Dendritic cell treated with granulocyte-macrophage colony-stimulating factor and Interleukin-4, amounts not matched to agents 40 ng/mL and 50 ng/mL, for 4 days (primary cell): ENCODE results near the gene ADNP.
"Not testable (repeated sequence)": the region's sequence is repeated elsewhere in the genome, so short reads cannot be mapped to it uniquely, and the experiment has no call there.

Experiments used
- H3K27ac Mint-ChIP-seq: one replicate; pipeline ENCODE4 v1.8.0; 2022; ENCODE audit warnings: mild to moderate bottlenecking, mixed read lengths
- H3K27me3 Mint-ChIP-seq: one replicate; pipeline ENCODE4 v1.8.0; 2022; ENCODE audit warnings: mild to moderate bottlenecking, mixed read lengths
- H3K36me3 Mint-ChIP-seq: one replicate; pipeline ENCODE4 v1.8.0; 2022; ENCODE audit warnings: low read depth, mixed read lengths
- H3K4me1 Mint-ChIP-seq: one replicate; pipeline ENCODE4 v1.8.0; 2022; ENCODE audit warnings: low read depth, mixed read lengths
- H3K4me3 Mint-ChIP-seq: one replicate; pipeline ENCODE4 v1.8.0; 2022; ENCODE audit warnings: mild to moderate bottlenecking, moderate library complexity, mixed read lengths
- H3K9me3 Mint-ChIP-seq: one replicate; pipeline ENCODE4 v1.8.0; 2022; ENCODE audit warnings: mixed read lengths
- intact Hi-C: fragments of 100-400 bp; cut with micrococcal nuclease; formaldehyde crosslinking; loops from one replicate; pipeline ENCODE4 v1.15.0; 2022

The ADNP gene

DNA sequence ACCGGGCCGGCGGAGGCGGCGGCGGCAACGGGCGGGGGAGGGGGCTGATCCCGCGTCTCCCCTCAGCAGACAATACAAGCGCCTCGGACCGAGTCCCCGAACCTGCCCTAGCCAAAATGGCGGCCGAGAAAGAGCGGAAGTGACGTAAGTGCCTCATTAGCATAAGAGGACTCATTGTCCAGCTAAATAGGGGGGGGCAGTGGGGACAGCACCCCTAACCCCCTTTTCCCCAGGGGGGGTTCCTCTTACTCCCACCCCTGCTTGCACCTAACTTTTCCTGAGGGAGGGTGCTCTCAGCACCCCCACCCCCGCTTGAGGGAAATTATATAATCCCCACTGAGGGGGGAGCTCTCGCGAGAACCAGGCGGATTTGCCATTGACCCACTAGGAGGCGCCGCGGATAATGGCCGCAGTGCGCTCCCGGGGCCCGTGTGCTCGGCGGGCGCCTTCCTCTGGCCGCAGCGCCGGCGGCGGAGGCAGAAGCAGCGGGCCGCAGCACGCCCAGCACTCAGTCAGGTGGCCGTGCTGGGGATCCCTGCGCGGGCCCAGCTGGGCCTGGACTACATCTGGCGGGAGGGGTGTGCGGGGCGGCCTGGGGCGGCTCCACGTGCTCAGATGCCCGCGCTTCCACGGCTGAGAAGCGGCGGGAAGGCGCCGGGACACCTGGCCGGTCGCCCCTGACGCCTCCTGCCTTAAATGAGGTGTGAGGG, at the start of gene ADNP:
Gene ADNP, minus strand, starts transcription at position 132 of the 710 bp plus-strand sequence. CDS start 27,441 bp downstream, outside the sequence.
- Mint-ChIP-seq H3K36me3 (peaks cover 63% of the 10 kb centered on the region), H3K4me3 (peak within 1 kb of the TSS; percentile 91), H3K27ac (peak within 1 kb of the TSS; percentile 96), H3K9me3 (no peaks in the 10 kb centered on the region), H3K4me1 (peaks cover 34% of the 10 kb centered on the region), H3K27me3 (no peaks in the 10 kb centered on the region)
- intact Hi-C loops = loop anchor here (1.0 to 2.0 kb wide), 2 partner anchors 27 to 137 kb away; partner anchors contain the start of genes BCAS4, DPM1 and MOCS3

DNA sequence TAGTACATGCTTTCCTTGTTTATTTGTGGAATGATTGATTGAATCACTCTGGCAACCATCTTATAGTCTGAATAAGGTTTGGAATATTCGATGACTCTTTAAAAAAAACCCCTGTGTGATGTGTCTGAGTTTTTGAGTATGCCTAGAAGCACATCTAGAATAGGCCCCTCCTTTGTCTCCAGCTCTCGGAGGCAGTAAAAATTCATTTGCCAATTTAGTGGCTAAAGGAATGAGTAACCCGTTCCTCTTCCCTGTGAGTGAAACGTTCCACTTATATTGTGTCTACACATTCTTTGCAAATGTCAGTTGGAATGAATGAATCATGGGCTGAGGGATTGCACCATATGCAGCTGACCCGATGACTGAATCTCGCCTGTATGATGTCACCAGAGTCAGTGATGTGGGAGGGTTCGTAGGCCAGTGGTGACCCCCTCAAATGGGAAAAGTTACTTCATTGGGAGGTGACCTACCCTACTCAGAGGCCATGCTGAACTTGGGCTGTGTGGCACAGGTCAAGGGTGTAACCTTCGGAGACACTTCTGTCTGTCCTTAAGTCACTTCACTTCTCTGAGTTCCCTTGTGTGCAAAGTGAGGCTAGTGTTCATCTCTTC, 48.9 kb upstream of the ADNP start:
- Mint-ChIP-seq H3K36me3 (no peaks in the 10 kb centered on the region), H3K27ac (peak overlapping the region; percentile 25), H3K27me3 (peaks cover 25% of the 10 kb centered on the region), H3K9me3 (no peaks in the 10 kb centered on the region), H3K4me3 (no peak overlapping the region), H3K4me1 (peaks cover 44% of the 10 kb centered on the region)
- intact Hi-C loops = loop anchor here (10.0 kb wide), 1 partner anchor 615 kb away; no protein-coding TSS in a partner anchor

DNA sequence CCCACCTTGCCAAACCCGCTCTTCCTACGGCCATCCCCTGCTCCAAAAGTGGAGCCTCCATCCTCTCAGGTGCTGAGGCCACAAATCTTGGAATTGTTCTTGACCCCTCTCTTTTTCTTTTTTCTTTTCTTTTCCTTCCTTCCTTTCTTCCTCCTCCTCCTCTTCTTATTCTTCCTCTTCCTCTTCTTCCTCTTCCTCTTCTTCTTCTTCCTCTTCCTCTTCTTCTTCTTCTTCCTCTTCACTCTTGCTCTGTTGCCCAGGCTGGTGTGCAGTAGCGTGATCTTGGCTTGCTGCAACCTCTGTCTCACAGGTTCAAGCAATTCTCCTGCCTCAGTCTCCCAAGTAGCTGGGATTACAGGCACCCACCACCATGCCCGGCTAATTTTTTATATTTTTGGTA, 47.3 kb upstream of the ADNP start:
- Mint-ChIP-seq H3K27me3 (peaks cover 21% of the 10 kb centered on the region), H3K4me1 (peaks cover 44% of the 10 kb centered on the region)
- intact Hi-C loops, H3K27ac Mint-ChIP-seq, H3K4me3 Mint-ChIP-seq, H3K9me3 Mint-ChIP-seq, H3K36me3 Mint-ChIP-seq: not testable (repeated sequence)

- H3K9me3 Mint-ChIP-seq = no peaks in the 10 kb centered on the region
- intact Hi-C loops = no loop called here
- H3K27ac Mint-ChIP-seq = no peak overlapping the region
- no peak overlapping the region for H3K4me3 Mint-ChIP-seq
- peaks cover 34% of the 10 kb centered on the region for H3K4me1 Mint-ChIP-seq
- peaks cover 25% of the 10 kb centered on the region for H3K27me3 Mint-ChIP-seq
- H3K36me3 Mint-ChIP-seq = no peaks in the 10 kb centered on the region
Observed at GRCh38 chr20:50977066-50978021, 46.1 kb upstream of the ADNP start.

GRCh38 chr20:50975701-50976330, 44.6 kb upstream of the ADNP start:
- Mint-ChIP-seq H3K27ac (no peak overlapping the region), H3K4me3 (no peak overlapping the region), H3K4me1 (peaks cover 26% of the 10 kb centered on the region), H3K9me3 (no peaks in the 10 kb centered on the region), H3K27me3 (peaks cover 25% of the 10 kb centered on the region), H3K36me3 (no peaks in the 10 kb centered on the region)
- intact Hi-C loops = no loop called here

DNA sequence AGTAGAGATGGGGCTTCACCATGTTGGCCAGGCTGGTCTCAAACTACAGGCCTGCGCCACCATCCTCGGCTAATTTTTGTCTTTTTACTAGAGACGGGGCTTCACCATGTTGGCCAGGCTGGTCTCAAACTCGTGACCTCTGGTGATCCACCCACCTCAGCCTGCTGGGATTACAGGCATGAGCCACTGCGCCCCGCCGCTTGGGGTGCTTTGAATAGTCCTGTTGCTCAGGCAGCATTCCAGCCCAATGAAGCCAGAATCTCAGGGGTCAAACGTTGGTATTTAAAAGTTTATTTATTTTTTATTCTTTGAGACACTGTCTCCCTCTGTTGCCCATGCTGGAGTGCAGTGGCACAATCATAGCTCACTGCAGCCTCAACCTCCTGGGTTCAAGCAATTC, 38.7 kb upstream of the ADNP start:
- Mint-ChIP-seq H3K4me3 (no peak overlapping the region), H3K27me3 (peaks cover 22% of the 10 kb centered on the region), H3K9me3 (no peaks in the 10 kb centered on the region), H3K27ac (no peak overlapping the region), H3K4me1 (no peaks in the 10 kb centered on the region), H3K36me3 (no peaks in the 10 kb centered on the region)
- intact Hi-C loops = no loop called here

GRCh38 chr20:50969435-50969834, 38.2 kb upstream of the ADNP start:
- H3K4me1 Mint-ChIP-seq = no peaks in the 10 kb centered on the region
- no peaks in the 10 kb centered on the region for H3K9me3 Mint-ChIP-seq
- H3K4me3 Mint-ChIP-seq = no peak overlapping the region
- no peak overlapping the region for H3K27ac Mint-ChIP-seq
- H3K27me3 Mint-ChIP-seq = peaks cover 24% of the 10 kb centered on the region
- intact Hi-C loops = no loop called here
- no peaks in the 10 kb centered on the region for H3K36me3 Mint-ChIP-seq

DNA sequence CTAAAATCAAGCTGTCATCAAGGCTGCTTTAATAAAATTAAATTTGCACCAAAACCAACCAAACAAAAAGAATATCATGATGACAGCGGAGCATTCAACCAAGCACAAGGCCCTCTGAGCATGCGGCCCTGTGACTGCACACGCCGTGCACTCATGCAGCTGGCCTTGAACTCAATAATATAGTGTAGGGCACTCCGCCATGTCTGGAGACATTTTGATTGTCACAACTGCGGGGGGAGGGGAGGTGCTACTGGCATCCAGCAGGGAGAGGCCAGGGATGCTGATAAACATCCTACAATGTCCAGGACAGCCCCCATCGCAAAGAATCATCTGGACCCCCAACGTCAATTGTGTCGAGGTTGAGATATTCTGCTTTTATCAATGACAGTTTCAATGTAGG, 37.1 kb upstream of the ADNP start:
- Mint-ChIP-seq H3K36me3 (no peaks in the 10 kb centered on the region), H3K27ac (no peak overlapping the region), H3K9me3 (no peaks in the 10 kb centered on the region), H3K4me1 (no peaks in the 10 kb centered on the region), H3K27me3 (peaks cover 20% of the 10 kb centered on the region), H3K4me3 (no peak overlapping the region)
- intact Hi-C loops = no loop called here

DNA sequence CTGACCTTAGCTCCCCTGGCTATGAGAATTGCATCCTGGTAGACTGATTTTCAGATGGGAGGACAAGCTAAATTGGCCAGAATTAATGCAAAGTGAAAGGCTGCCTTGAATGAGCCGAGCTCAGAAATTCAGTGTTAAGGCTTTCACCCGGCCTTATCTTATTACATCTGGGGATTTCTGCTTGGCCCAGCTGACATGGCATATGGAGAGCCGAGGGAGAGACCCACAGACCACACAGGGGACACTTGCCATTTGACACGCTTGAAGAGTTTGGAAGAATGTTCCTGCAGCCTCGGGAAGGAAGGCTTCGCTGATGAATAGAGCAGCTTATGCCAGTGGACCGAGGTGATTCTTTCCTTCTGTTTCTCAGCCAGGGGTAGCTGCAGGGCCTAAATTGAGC, 36.3 kb upstream of the ADNP start:
- Mint-ChIP-seq H3K4me1 (no peaks in the 10 kb centered on the region), H3K27me3 (peaks cover 18% of the 10 kb centered on the region), H3K36me3 (peaks cover under 1% of the 10 kb centered on the region), H3K4me3 (no peak overlapping the region), H3K27ac (no peak overlapping the region), H3K9me3 (no peaks in the 10 kb centered on the region)
- intact Hi-C loops = no loop called here

GRCh38 chr20:50959543-50960126, 28.4 kb upstream of the ADNP start:
- H3K9me3 Mint-ChIP-seq = no peaks in the 10 kb centered on the region
- peak overlapping the region; percentile 95 for H3K27ac Mint-ChIP-seq
- intact Hi-C loops = no loop called here
- no peaks in the 10 kb centered on the region for H3K27me3 Mint-ChIP-seq
- peaks cover 39% of the 10 kb centered on the region for H3K36me3 Mint-ChIP-seq
- H3K4me3 Mint-ChIP-seq = peak overlapping the region; percentile 92
- H3K4me1 Mint-ChIP-seq = peaks cover 29% of the 10 kb centered on the region

GRCh38 chr20:50958615-50959542, 27.6 kb upstream of the ADNP start, which contains the start of gene MOCS3:
Gene MOCS3 (plus strand): TSS chr20:50958818. CDS start chr20:50958843, 25 bp downstream.
- Mint-ChIP-seq H3K4me3 (peak within 1 kb of the TSS; percentile 92), H3K27ac (peak within 1 kb of the TSS; percentile 95), H3K9me3 (no peaks in the 10 kb centered on the region), H3K4me1 (peaks cover 29% of the 10 kb centered on the region), H3K27me3 (no peaks in the 10 kb centered on the region), H3K36me3 (peaks cover 46% of the 10 kb centered on the region)
- intact Hi-C loops = loop anchor here (1.0 kb wide), 1 partner anchor 28 kb away; the partner anchor contains the start of gene ADNP

DNA sequence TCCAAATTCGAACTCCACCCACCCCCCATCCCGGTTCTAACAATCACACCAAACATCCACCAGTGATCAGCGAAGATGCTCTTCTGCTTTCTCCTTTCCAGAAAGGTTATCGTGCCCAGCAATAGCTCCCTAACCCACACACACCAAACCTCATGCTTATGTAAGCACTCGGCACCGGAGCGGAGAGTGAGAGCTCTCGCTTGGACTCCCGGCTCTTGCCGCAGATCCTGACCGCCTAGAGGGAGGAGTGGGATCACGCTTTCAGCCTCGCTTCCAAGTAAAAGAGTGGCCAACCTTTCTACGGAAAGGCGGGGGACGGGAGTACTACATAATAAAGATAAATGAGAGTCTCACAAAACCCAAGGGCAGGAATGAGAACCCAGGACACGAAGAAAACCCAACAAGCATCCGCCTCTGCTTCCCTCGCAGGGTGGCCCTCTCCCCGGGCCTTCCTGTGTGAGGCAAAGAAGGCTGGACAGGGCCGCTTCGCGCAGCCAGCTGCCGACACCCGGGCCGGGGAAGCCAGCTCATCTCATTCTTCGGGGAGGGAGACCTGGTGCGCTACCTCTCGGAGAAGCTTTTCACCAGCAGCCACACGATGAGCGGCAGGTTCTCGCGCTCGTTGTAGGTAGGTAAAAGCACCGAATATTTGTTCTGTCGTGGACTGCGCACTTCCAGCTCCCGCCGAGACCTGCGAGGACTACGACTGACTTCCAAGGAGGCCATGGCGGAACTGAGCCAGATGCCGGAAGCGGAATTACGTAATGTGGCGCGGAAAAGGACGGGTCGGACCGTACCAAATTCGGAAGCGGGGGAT, 26.8 kb upstream of the ADNP start, which contains the start of gene DPM1:
Gene DPM1, minus strand, starts transcription at position 735 of the 817 bp plus-strand sequence. Its CDS starts 9 bp downstream, at position 726.
- H3K36me3 Mint-ChIP-seq = peaks cover 55% of the 10 kb centered on the region
- peak within 1 kb of the TSS; percentile 92 for H3K4me3 Mint-ChIP-seq
- H3K9me3 Mint-ChIP-seq = no peaks in the 10 kb centered on the region
- peak within 1 kb of the TSS; percentile 95 for H3K27ac Mint-ChIP-seq
- no peaks in the 10 kb centered on the region for H3K27me3 Mint-ChIP-seq
- H3K4me1 Mint-ChIP-seq = peaks cover 29% of the 10 kb centered on the region
- intact Hi-C loops = loop anchor here (1.0 kb wide), 1 partner anchor 27 kb away; the partner anchor contains the start of gene ADNP
